GM12801 (cell line): ENCODE measurements around the gene EFCAB8.

Experiments
- CTCF ChIP-seq: IDR thresholded peaks from one replicate; pipeline ENCODE4 v1.5.1; 2011; ENCODE audit warnings: control low read depth; ENCODE audit not compliant: insufficient read length; ENCODE audit errors: extremely low read depth

EFCAB8 gene

GRCh38 chr20:32878820-32879219 is 20.1 kb downstream of the EFCAB8 start:
- TF ChIP-seq CTCF, result no peak

GRCh38 chr20:32879538-32879937 is 20.8 kb downstream of the EFCAB8 start:
- TF ChIP-seq CTCF, result no peak

DNA sequence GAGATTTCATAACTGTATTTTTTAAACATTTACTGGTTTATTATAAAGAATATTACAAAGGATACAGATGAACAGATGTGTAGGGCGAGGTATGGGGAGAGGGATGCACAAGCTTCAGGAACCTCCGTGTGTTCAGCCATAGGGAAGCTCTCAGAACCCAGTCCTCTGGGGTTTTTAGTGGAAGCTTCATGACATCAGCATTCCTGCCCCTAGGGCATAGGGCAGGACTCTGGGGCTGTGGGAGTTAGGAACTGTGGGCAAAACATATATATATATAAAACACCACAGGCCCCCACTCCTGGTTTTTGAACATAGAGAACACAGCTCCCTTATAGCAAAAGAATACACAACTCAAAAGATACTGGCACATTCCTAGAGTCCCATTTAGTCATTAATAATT is 21.9 kb downstream of the EFCAB8 start:
- TF ChIP-seq CTCF, result no peak

- no peak for TF ChIP-seq CTCF
These were observed 24.4 kb downstream of the EFCAB8 start for GRCh38 chr20:32883081-32883480.

DNA sequence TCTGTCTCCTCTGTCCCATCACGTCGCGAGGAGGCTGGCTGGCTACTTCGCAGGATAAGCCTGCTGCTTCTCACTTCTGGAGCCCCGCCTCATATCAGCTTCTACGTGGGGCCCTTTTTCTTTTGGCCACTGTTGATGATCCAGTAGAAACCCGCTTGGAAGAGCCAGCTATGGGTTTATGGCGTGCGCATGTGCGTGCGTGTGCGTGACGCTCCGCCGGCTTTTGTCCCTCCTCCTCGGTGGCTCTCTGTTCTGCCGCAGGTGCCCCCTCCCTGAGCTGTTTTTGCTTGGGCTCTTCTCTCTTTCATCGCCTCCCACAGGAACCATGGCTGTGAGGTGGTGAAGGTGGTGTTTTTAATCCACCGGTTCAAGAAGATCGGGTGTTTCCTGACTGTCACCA is 26.5 kb downstream of the EFCAB8 start:
- TF ChIP-seq CTCF, result no peak

DNA sequence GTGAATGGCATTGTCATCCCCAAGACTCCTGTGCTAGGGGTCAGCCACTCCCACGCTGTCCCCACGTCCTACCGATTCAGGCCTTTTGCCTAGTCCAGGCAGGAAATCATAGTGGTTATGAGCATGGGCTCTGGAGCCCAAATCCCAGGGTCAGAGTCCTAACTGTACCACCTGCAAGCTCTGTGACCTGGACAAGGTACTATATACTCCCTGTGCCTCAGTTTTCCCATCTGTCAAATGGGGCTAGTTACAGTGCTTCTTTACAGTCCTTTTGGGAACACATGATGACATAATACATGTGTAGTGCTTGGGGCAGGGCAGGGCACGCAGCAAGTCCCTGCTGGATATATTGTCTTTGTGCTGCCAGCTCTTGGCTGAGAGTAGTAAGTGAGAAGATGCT is 27.2 kb downstream of the EFCAB8 start:
- TF ChIP-seq CTCF, result no peak

GRCh38 chr20:32886652-32887051 is 27.9 kb downstream of the EFCAB8 start:
- TF ChIP-seq CTCF, result no peak

GRCh38 chr20:32887492-32887891 is 28.8 kb downstream of the EFCAB8 start:
- no peak for TF ChIP-seq CTCF
